HepG2 (cell line): Measurements from ENCODE around the gene NINL. TPM values are rescaled to one million over a fixed set of nuclear protein-coding genes. Genes with fewer than 3 reads are reported as not detected.

Source experiments
- CBFB ChIP-seq: sonication (generic); formaldehyde crosslinking; IDR thresholded peaks from 2 replicates; pipeline ENCODE4 v1.4.0; 2020; ENCODE audit warnings: missing genetic modification reagents
- NPAS2 ChIP-seq: sonication (generic); formaldehyde crosslinking; IDR thresholded peaks from 2 replicates; pipeline ENCODE4 v1.8.0; 2022; ENCODE audit warnings: mild to moderate bottlenecking, missing genetic modification reagents, borderline replicate concordance
- ZFAT ChIP-seq: sonication (generic); formaldehyde crosslinking; conservative IDR thresholded peaks from 2 replicates; pipeline ENCODE4 v1.8.1; 2023; ENCODE audit warnings: missing genetic modification reagents, inconsistent platforms
- ZNF333 ChIP-seq: sonication (generic); formaldehyde crosslinking; IDR thresholded peaks from 2 replicates; pipeline ENCODE4 v1.4.0; 2020; ENCODE audit warnings: mild to moderate bottlenecking, missing genetic modification reagents, borderline replicate concordance
- polyA plus RNA-seq, 8 experiments: library from polyadenylated mRNA; depleted of rRNA in 3 of 8; stranded (reverse) in 7 of 8; unstranded in 1 of 8; fragments of >200 nt; fragmentation: Illumina TruSeq in 4 of 8; extraction: Trizol in 4 of 8; gene quantifications; 2 replicates each; pipeline versions ENCODE4 v1.2.1 to v1.2.3, GENCODE V29; 2011 to 2016; ENCODE audit warnings: low read depth in 4 of 8, missing spikeins in 1 of 8, mixed read lengths in 1 of 8; ENCODE audit not compliant: insufficient read depth in 1 of 8
- total RNA-seq, 5 experiments: library from RNA; depleted of rRNA; stranded (reverse); fragments of >200 nt; fragmentation: Illumina TruSeq; extraction: Trizol; gene quantifications; 2 replicates each; pipeline ENCODE4 v1.2.3, GENCODE V29; 2016; ENCODE audit warnings: low read depth in 1 of 5
- TF ChIP-seq, protein P1 (sequence below), 2 experiments: sonication (generic) in 1 of 2; formaldehyde crosslinking in 1 of 2; IDR thresholded peaks; 2 replicates each; pipeline versions ENCODE4 v1.6.1 to v1.9.0; 2014 to 2022; ENCODE audit warnings: antibody characterized with exemption in 1 of 2, borderline replicate concordance in 1 of 2, inconsistent platforms in 1 of 2, low read depth in 1 of 2, missing genetic modification reagents in 1 of 2
- TF ChIP-seq, protein P2 (sequence below): sonication (generic); formaldehyde crosslinking; IDR thresholded peaks from 2 replicates; pipeline ENCODE4 v1.4.0; 2020; ENCODE audit warnings: missing genetic modification reagents
- TF ChIP-seq, protein P3 (sequence below): sonication (generic); formaldehyde crosslinking; IDR thresholded peaks from 2 replicates; pipeline ENCODE4 v1.9.0; 2021; ENCODE audit warnings: missing genetic modification reagents, mild to moderate bottlenecking, borderline replicate concordance
- TF ChIP-seq, protein P4 (sequence below): sonication (generic); formaldehyde crosslinking; IDR thresholded peaks from 2 replicates; pipeline ENCODE4 v1.9.0; 2021; ENCODE audit warnings: mild to moderate bottlenecking, missing genetic modification reagents

NINL gene
- total and polyA plus RNA-seq, 2 of the 13 experiments (the other 11 are each of a cell fraction or from before 2014, with no cell fraction given): 32.3 to 34.3 TPM

DNA sequence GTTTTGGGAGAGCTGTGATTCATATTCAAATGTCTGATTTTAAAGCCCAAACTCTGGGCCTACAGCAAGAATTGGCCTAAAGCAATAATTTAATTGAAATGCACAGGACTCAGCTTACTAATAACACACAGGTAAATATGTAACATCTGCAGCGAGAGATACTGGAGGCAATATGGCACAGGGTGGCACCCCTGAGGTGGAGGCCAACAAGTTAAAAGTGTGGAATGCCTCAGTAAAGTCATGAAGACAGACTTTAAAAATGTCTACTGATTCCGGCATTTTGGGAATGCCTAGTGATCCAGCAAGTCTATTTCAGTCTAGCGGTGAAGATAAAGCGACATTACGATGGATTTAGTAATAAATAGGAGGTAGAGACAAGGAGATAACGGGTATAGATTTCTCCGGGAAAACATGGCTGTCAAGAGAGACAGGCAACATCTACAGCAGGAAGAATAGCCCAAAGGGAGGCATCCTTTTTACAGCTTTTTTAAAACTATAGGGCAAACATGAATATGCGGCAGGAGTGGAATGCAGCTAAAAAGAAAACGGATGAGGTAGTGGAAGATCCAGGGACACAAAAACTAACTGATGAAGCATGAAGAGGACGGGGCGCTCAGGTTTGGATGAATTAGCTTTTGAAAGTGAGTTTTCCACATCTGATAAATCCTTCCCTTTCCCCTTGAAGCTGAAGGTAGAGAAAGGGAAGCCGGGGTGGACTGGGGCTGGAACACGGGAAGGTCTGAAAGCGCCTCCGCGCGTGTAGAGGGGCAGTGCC, 37.3 kb upstream of the NINL start (continued):
- TF ChIP-seq, protein P1, sequence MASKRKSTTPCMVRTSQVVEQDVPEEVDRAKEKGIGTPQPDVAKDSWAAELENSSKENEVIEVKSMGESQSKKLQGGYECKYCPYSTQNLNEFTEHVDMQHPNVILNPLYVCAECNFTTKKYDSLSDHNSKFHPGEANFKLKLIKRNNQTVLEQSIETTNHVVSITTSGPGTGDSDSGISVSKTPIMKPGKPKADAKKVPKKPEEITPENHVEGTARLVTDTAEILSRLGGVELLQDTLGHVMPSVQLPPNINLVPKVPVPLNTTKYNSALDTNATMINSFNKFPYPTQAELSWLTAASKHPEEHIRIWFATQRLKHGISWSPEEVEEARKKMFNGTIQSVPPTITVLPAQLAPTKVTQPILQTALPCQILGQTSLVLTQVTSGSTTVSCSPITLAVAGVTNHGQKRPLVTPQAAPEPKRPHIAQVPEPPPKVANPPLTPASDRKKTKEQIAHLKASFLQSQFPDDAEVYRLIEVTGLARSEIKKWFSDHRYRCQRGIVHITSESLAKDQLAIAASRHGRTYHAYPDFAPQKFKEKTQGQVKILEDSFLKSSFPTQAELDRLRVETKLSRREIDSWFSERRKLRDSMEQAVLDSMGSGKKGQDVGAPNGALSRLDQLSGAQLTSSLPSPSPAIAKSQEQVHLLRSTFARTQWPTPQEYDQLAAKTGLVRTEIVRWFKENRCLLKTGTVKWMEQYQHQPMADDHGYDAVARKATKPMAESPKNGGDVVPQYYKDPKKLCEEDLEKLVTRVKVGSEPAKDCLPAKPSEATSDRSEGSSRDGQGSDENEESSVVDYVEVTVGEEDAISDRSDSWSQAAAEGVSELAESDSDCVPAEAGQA (IDR thresholded peaks at IDR 0.05; ENCODE audit: low read depth): no peak
- TF ChIP-seq, protein P1 (CRISPR knock-in tag; IDR thresholded peaks at IDR 0.05; ENCODE audit: borderline replicate concordance): peak; percentile 12; the same call in 1 of the 2 replicates
- TF ChIP-seq ZFAT (0 out of 2 replicates have a peak, but pooled peaks have one; percentile 56), ZNF333 (CRISPR knock-in tag) (0 out of 2 replicates have a peak, but pooled peaks have one; percentile 8), CBFB (no peak), NPAS2 (CRISPR knock-in tag) (0 out of 2 replicates have a peak, but pooled peaks have one; percentile 3)
- TF ChIP-seq, protein P2, sequence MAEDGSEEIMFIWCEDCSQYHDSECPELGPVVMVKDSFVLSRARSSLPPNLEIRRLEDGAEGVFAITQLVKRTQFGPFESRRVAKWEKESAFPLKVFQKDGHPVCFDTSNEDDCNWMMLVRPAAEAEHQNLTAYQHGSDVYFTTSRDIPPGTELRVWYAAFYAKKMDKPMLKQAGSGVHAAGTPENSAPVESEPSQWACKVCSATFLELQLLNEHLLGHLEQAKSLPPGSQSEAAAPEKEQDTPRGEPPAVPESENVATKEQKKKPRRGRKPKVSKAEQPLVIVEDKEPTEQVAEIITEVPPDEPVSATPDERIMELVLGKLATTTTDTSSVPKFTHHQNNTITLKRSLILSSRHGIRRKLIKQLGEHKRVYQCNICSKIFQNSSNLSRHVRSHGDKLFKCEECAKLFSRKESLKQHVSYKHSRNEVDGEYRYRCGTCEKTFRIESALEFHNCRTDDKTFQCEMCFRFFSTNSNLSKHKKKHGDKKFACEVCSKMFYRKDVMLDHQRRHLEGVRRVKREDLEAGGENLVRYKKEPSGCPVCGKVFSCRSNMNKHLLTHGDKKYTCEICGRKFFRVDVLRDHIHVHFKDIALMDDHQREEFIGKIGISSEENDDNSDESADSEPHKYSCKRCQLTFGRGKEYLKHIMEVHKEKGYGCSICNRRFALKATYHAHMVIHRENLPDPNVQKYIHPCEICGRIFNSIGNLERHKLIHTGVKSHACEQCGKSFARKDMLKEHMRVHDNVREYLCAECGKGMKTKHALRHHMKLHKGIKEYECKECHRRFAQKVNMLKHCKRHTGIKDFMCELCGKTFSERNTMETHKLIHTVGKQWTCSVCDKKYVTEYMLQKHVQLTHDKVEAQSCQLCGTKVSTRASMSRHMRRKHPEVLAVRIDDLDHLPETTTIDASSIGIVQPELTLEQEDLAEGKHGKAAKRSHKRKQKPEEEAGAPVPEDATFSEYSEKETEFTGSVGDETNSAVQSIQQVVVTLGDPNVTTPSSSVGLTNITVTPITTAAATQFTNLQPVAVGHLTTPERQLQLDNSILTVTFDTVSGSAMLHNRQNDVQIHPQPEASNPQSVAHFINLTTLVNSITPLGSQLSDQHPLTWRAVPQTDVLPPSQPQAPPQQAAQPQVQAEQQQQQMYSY (CRISPR knock-in tag): peak; percentile 34; the same call in 1 of the 2 replicates
- TF ChIP-seq, protein P3, sequence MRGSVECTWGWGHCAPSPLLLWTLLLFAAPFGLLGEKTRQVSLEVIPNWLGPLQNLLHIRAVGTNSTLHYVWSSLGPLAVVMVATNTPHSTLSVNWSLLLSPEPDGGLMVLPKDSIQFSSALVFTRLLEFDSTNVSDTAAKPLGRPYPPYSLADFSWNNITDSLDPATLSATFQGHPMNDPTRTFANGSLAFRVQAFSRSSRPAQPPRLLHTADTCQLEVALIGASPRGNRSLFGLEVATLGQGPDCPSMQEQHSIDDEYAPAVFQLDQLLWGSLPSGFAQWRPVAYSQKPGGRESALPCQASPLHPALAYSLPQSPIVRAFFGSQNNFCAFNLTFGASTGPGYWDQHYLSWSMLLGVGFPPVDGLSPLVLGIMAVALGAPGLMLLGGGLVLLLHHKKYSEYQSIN (CRISPR knock-in tag): no peak
- TF ChIP-seq, protein P4, sequence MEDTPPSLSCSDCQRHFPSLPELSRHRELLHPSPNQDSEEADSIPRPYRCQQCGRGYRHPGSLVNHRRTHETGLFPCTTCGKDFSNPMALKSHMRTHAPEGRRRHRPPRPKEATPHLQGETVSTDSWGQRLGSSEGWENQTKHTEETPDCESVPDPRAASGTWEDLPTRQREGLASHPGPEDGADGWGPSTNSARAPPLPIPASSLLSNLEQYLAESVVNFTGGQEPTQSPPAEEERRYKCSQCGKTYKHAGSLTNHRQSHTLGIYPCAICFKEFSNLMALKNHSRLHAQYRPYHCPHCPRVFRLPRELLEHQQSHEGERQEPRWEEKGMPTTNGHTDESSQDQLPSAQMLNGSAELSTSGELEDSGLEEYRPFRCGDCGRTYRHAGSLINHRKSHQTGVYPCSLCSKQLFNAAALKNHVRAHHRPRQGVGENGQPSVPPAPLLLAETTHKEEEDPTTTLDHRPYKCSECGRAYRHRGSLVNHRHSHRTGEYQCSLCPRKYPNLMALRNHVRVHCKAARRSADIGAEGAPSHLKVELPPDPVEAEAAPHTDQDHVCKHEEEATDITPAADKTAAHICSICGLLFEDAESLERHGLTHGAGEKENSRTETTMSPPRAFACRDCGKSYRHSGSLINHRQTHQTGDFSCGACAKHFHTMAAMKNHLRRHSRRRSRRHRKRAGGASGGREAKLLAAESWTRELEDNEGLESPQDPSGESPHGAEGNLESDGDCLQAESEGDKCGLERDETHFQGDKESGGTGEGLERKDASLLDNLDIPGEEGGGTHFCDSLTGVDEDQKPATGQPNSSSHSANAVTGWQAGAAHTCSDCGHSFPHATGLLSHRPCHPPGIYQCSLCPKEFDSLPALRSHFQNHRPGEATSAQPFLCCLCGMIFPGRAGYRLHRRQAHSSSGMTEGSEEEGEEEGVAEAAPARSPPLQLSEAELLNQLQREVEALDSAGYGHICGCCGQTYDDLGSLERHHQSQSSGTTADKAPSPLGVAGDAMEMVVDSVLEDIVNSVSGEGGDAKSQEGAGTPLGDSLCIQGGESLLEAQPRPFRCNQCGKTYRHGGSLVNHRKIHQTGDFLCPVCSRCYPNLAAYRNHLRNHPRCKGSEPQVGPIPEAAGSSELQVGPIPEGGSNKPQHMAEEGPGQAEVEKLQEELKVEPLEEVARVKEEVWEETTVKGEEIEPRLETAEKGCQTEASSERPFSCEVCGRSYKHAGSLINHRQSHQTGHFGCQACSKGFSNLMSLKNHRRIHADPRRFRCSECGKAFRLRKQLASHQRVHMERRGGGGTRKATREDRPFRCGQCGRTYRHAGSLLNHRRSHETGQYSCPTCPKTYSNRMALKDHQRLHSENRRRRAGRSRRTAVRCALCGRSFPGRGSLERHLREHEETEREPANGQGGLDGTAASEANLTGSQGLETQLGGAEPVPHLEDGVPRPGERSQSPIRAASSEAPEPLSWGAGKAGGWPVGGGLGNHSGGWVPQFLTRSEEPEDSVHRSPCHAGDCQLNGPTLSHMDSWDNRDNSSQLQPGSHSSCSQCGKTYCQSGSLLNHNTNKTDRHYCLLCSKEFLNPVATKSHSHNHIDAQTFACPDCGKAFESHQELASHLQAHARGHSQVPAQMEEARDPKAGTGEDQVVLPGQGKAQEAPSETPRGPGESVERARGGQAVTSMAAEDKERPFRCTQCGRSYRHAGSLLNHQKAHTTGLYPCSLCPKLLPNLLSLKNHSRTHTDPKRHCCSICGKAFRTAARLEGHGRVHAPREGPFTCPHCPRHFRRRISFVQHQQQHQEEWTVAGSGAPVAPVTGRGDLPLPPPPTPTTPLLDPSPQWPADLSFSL (CRISPR knock-in tag): 0 out of 2 replicates have a peak, but pooled peaks have one; percentile 42
